Epidermal melanocyte (primary cell): ENCODE measurements around the gene HIKESHI.
"Not testable (repeated sequence)": the region's sequence is repeated elsewhere in the genome, so short reads cannot be mapped to it uniquely, and the experiment has no call there.

Experiments used
- DNase-seq: peaks from one replicate; pipeline ENCODE4 v3.0.0; 2011; ENCODE audit warnings: low spot score; ENCODE audit not compliant: insufficient read length

Gene HIKESHI, protein sequence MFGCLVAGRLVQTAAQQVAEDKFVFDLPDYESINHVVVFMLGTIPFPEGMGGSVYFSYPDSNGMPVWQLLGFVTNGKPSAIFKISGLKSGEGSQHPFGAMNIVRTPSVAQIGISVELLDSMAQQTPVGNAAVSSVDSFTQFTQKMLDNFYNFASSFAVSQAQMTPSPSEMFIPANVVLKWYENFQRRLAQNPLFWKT

DNA sequence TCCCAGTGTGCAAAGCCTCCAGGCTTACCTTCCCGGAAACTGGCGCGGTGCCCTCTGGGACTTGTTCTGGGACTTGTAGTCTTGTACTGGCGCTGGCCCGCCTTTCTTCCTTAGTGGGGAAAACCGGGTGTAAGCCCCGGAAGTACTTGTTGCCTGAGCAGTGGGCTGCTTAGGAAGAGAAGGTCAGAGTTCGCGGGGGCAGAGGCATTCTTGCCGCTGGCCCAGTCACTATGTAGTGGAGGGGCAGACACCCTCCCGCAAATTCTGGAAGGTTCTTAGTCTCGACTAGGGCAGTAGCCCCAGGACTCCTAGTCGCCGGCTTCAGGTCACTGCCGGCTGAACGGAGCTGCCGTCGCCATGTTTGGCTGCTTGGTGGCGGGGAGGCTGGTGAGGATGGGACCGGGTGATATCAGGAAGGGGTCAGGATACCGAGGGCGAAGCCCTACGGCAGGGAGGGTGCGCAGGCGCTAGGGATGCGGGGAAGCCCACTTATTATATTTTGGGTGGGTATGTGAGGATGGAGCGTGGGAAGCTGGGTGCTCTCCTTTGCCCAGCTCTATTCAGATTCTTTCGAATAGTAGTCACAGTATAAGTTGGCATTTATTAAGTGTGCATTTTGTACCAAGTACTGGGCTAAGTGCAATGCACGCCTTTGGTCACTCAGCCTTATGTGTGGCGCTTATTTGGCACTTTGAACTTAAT is at the start of gene HIKESHI:
TSS of gene HIKESHI (plus strand) at position 149 of the 702 bp plus-strand sequence. CDS start at position 358, 209 bp downstream.
- DNase-seq = peak; percentile 88

DNA sequence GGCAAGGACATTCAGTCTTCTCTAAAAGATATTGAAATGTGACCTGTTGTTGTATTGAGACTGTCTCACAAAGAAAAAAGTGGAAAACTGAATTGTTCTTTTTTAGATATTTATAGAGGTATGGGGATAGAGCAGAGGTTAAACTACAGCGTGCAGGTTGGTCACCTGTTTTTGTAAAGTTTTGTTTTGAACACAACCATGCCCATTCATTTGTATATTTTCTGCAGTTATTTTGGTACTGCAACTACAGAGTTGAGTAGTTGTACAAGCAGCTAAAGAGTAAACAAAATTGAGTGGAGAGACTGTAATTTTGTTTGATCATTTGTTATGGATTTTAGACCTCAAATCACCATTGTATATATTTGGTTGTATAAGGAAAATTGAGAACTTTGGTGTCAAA is 46.1 kb upstream of the HIKESHI start:
- DNase-seq = no peak

DNA sequence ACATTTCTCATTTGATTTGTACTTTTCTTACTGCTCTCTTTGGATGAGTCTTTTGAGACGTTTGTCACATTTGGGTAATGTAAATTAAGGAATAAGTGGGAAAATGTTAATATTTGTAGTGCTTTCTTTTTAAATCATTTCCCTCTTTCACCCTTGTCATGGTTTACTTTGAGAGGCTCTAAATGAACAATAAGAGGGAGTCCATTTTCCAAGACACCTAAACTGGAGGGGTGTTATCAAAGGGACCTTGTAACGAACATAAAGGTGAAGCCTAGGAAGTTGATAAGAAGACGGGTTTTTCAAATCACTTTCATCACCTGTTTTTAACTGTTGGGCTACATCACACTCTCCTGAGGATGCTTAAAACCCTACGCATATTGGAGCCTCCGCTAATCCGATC is 45.4 kb upstream of the HIKESHI start:
- DNase-seq = no peak

DNA sequence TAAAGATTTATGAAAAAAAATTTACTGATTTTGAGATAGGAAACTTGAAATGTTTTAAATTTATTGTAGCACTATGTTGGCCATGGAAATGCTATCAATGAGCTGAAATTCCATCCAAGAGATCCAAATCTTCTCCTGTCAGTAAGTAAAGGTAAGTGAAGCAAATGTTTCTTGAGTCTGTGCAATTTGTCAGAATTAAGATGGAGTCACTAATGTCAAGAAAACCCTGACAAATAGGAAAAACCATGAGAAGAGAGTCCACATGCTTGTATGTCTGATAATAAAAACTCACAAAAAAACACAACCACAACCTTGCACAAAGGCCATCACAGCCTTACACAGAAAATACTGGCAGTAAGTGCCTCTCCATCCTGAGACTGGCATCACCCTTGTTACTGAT is 44.6 kb upstream of the HIKESHI start:
- DNase-seq = no peak

DNA sequence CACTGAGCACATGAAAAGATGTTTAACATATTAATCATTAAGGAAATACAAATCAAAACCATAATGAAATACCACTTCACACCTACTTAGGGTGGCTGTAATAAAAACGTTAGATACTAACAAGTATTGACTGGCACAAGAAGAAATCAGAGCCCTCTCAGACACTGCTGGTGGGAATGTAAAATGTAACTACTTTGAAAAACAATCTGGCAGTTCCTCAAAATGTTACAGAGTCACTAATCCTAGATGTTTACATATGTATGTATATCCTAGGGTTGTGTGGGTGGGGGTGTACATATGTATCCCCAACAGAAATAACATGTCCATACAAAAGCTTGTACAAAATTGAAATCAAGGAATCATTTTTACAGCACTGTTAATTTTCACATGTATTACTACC is 42.3 kb upstream of the HIKESHI start:
- DNase-seq = no peak

DNA sequence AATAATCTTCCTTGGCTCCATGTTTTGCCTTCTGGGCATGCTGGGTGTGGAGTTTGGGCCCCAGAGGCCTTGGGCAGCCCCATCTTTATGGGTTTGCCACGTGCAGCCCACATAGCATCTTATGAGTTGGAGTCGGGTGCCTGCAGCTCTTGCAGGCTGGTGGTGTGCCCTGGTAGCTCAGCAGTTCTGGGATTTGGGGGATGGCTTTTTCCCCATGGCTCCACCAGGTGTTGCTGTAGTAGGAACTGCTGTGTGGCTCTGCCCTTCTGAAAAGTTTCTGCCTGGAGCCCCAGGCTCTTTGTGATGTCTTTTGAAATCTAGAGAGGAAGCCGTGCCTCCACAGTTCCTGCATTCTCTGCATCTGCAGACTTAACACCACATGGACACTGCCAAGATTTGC is 40.7 kb upstream of the HIKESHI start:
- DNase-seq = no peak

DNA sequence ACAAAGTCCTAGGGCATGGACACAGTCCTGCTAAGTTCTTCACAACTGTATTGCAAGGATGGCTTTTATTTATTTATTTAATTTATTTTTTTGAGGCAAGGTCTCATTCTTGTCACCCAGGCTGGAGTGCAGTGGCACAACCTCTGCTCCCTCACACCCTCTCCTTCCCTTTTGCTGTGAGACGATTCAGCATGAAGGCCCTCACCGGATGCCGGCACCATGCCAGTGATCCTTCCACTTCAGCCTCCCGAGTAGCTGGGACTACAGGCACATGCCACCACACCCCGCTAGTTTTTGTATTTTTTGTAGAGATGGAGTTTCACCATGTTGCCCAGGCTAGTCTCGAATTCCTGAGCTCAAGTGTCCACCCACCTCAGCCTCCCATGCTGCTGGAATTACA is 39.7 kb upstream of the HIKESHI start:
- DNase-seq = no peak

DNA sequence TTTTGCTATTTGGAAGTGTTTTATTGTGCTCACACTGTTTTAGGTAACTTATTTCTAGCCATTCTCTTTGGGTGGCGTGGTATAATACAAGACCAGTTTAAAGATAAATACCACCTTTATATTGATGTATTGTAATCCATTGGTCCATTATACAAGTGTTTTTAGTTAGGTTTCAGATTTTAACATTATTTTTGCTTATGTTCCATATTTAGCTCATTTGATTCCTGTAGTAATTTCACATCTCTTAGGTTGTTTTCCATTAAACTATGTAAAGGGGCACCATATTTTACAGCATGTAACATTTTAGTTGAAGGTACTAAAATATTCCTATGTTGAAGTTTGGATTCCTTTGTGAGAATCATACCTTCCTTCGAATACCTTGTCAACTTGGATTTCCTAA is 37.4 kb upstream of the HIKESHI start:
- DNase-seq = no peak

DNA sequence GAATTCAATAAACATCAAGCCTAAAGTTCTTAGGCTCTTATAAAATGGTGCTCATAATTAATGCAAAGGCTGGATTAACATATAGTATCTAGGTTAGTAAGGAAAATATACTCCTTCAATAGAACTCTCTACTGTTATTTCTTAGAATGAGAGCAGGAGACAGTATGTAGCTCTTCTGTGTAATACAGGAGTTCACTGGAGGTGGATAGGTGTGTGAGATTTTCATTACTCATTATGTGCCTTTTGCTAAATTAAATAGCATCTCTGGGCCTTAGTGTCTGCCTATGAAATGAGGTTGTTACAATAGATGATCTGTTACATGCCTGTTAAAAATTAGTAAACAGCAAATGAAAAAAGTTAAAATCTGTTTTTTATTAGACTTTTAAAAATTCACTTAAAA is 36.8 kb upstream of the HIKESHI start:
- no peak for DNase-seq

DNA sequence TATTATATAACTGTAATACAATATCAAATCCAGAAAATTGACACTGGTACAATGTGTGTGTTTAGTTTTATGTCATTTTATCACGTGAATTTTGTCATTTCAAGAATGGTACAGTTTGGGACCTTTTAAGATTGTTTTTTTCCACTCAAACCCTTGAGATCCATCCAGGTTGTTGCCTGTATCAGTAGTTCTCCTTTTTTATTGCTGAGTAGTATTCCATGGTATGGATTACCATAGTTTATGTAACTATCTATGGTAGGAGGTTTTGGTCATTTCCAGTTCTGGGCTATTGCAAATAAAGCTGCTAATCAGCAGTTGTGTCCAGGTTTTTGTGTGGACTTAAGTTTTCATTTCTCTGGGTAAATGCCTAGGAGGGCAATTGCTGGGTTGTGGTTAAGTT is 32.4 kb upstream of the HIKESHI start:
- DNase-seq = no peak

DNA sequence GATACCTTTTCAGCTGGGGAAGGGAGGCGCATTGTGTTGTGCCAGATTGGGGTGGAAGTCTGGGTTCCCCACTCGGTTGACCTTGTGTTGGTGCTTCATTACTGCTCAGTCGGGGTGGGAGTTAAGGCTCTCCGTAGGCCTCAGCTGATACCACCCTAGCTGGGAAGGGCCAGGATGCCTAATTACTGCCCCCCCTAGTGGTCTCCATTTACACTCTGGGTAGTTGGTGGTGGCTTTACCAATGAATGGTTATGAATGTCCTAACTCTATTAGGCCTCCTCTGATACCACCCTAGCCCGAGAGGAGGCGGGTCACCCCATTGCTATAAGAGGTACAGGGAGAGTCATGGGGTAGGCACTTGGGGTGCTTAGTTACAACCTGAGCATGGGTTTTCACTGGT is 27.5 kb upstream of the HIKESHI start:
- DNase-seq = no peak

DNA sequence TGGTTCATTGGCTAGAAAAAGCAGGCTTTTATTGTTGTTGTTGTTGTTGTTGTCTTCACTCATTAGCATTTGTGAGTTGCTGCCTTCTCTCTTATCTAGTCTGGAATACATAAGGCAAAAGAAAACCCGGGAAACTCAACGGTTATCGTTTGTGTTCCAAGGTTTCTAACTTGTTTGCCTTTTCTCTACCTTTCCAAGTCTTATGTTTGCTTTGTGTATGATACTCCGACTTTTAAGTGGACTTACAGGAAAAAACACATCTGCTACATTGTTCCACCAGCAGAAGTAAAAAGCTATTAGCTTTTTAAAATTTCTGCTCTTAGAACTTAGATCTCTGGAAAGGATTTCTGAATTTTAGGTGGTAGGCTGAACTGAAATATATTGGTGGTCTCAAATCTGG is 27.0 kb upstream of the HIKESHI start:
- no peak for DNase-seq

DNA sequence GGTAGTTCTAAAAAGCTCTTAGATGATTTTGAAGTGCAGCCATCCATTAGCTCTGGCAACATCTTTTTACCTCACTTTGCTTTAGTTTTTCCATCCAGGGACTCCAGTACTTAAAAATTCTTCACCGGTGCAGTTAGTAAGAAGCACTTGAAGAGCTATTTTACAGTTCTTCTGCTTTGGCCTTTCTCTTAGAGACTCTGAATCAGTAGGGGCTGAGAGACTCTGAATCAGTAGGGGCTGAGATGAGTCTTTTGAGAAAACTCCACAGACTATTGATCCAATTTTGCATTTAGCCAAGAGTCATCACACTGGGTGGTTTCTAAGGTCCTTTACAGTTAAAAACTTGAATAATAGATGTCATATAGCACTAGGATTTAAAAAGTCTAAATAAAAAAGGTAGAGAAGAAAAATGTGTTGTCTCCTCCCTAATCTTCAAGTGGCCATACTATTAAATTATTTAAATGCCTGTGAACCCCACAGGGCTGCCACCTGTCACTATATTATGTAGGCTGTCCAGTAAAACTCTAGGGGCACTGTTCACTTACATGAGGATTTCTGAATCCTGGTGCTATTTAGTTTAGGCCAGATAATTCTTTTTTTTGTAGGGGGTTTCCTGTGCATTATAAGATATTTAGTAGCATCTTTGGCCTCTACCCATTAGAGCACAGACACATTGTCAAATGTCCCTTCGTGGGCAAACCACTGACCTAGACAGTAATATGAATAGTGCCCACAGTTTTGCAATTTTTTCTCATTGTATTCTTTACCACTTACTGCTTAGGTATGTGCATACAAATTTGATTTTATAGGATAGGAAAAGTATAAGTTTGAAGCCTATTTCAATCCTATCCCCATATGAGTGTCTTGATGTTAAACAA is 26.3 kb upstream of the HIKESHI start:
- DNase-seq = no peak

DNA sequence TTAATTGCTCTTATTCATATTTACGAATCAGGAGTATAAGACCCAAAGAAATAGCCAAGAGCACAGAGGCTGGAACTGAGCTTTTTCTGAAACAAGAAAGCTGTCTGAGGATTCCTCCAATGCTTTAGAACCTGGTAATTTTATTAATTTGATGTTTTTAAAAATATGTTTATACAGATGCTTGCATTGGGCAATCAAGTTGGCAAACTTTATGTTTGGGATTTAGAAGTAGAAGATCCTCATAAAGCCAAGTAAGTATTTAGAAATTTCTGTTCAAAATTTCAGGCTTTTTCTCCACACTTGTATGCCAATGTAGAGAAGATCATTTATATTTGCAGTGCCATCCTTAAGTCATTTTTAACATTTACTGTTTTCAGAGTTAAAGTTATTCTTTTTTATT is 24.3 kb upstream of the HIKESHI start:
- DNase-seq = no peak

DNA sequence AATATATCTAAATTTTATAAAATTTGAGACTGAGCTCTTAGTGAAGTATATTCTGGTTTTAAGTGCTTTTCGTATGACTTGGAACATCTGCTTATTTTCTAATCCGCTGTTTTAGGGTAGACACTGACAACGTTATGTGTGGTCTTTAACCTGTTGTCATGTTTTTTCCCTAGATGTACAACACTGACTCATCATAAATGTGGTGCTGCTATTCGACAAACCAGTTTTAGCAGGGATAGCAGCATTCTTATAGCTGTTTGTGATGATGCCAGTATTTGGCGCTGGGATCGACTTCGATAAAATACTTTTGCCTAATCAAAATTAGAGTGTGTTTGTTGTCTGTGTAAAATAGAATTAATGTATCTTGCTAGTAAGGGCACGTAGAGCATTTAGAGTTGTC is 23.8 kb upstream of the HIKESHI start:
- DNase-seq = no peak

DNA sequence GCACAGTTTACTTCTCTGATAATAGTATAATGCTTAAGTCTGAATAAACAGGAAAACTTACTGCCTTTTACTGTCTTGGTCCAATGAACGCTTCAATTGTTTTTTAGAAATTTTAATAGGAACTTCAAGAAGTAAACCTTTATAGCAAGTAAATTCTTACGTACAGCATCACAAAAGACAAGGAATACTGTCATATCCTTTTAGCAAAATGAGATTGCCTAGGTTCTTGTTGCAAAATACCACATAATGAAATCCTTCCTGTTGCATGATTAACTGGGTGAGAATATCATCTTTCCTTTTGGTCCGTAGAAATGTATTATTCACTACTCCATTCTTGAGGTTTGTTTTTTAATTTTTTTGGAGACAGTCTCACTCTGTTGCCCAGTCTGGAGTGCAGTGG is 22.3 kb upstream of the HIKESHI start:
- no peak for DNase-seq

DNA sequence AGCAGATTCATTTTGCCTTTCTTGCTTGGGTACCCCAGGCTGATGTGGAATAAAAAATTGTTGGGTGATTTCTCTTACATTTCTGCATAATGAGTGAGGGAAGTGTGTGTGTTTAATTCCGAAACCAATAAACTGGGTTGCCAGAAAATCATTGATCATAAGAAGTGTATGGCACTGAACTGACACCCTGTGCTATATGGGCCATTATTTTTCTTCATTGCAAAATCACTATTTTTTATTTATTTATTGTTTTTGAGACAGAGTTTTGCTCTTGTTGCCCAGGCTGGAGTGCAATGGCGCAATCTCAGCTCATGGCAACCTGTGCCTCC is 14.6 kb upstream of the HIKESHI start:
- no peak for DNase-seq

DNA sequence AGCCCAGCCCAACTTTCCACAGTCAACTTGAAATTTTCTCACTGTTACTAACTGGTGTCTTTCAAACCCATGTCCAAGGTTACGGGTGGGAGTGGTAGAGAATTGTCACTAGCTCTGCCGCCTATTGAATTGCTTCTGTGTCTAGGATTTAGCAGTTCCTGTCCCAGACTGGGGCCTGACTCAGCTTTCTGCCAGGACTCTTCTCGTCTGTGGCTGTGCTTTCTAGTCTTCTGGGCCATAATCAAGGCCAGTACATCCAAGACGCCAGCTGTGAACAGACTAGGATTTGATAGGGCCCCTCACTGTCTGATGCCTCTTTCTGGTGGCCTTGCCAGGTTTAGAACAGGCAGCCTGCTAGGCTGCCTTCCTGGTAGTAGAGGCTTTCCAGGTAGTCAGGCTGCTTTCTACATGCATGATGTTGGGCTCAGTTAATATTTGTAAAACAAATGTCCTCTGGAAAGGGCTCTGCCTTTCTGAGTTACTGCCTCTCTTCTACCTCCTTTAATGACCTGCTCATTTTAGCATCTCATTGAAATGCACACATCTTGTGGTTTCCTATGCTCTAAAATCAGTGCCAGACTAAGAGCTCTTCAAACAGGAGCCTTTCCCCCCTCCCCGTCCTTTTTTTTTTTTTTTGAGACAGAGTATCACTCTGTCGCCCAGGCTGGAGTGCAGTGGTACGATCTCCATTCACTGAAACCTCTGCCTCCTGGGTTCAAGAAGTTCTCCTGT is 13.1 kb upstream of the HIKESHI start:
- no peak for DNase-seq

DNA sequence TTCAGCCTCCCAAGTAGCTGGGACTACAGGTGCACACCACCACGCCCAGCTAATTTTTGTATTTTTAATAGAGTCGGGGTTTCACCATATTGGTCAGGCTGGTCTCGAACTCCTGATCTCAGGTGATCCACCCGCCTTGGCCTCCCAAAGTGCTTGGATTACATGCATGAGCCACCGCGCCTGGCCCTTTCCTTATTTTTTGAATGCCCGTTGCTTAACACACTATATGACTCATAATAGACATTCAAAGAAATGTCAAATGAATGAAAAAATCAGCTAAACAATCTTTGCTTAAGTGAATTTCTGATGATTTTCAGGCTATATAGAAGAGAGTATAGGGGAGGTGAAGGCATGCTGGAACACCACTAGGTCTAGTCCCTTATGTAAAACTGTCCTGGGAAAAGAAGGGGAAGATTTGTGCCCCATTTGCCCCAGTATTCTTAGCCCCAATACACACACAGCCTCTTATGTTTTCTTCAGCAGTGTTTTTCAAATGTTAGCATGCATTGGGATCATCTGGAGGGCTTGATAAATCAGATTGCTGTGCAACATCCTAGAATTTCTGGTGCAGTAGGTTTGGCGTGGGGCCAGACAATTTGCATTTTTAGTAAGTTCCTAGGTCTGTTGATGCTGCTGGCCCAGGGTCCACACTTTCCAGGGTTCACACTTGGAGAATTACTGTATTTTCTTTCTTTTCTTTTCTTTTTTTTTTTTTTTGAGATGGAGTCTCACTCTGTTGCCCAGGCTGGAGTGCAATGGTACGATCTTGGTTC is 12.3 kb upstream of the HIKESHI start:
- not testable (repeated sequence) for DNase-seq

DNA sequence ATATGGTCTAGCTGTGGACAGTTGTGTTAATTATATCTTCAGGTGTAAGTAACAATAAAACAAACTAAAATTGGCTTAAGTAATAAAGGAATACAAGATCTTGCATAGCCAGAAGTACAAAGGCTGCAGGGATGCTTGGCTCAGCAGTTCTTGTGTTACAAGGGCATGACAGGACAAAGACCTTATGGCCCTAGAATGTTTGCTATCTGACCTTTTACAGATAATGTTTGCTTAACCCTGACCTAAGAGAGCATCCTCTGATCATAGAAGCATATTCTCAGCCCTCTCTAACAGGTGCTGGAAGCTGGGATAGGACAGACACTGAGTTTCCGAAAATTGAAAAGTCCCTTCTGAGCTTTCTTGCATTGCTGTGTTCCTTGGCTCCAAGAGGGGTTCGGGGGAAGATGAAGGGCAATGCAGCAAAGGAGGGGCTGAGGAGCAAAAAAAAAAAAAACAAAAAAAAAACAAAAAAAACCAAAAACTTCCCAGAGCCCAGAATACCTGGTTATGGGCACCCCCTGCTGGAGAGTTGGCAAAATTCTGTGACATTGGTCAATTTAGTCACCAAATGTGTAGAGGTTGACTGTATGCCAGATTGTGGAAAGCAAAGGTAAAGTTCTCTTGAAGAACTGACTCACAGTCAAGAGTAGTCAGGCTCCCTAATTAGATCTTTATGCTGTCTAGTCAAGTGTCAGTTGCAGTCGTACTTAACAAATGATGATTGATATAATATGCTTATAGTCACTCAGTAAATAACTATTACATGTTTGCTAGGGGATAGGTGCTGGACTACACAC is 10.4 kb upstream of the HIKESHI start:
- DNase-seq = no peak
